GM12878 (cell line): Measurements from ENCODE around the gene SORCS2. TPM values are rescaled to one million over a fixed set of nuclear protein-coding genes. Genes with fewer than 3 reads are reported as not detected.

ENCODE experiments used
- ATAC-seq: fragments of 200-7000 bp; cut with Tn5 transposase; 3 replicates; pipeline ENCODE4 v1.9.1; 2020; ENCODE audit warnings: mild to moderate bottlenecking, moderate library complexity
- BruUV-seq: library from RNA; stranded (reverse); fragments of 400-500 nt; replicated peaks from 2 replicates; lab custom pipeline; 2021; lab: Mats Ljungman, UMichigan
- CTCF ChIA-PET: fragments of 300-600 bp; sonication (Branson Sonifier 250); formaldehyde crosslinking; extraction: SDS; loops from one replicate; lab custom pipeline; 2021; ENCODE audit warnings: inconsistent platforms; lab: Yijun Ruan, JAX
- POLR2A ChIA-PET: fragments of 350-600 bp; formaldehyde crosslinking; extraction: SDS; loops from one replicate; lab custom pipeline; 2021; ENCODE audit warnings: inconsistent platforms; lab: Charles Lee
- RAD21 ChIA-PET: fragments of 300-600 bp; sonication (Branson Sonifier 250); formaldehyde crosslinking; loops from one replicate; lab custom pipeline; 2023; ENCODE audit warnings: antibody characterized with exemption; ENCODE audit not compliant: unreplicated experiment; lab: Charles Lee
- SMC1A ChIA-PET: fragments of 300-600 bp; sonication (Branson Sonifier 250); formaldehyde crosslinking; loops from one replicate; lab custom pipeline; 2023; ENCODE audit not compliant: unreplicated experiment, uncharacterized antibody; lab: Charles Lee
- DNase-seq: peaks from one replicate; pipeline ENCODE4 v3.0.0-alpha.2; 2011; ENCODE audit warnings: low read depth, low spot score
- FAIRE-seq: peaks from 3 replicates; lab custom pipeline; 2011; peaks lifted over from hg19 to GRCh38; lab: Jason Lieb, UNC
- H2AFZ ChIP-seq: 2 replicates; pipeline ENCODE4 v1.6.0; 2011; ENCODE audit warnings: low read depth, low read length, control low read depth; ENCODE audit not compliant: control insufficient read depth
- H3K27ac ChIP-seq: 2 replicates; pipeline ENCODE4 v1.5.1; 2011; ENCODE audit warnings: control low read depth; ENCODE audit not compliant: control insufficient read depth, insufficient read depth
- H3K27me3 ChIP-seq, 2 experiments: replicated peaks in 1 of 2; 2 replicates each; pipeline versions ENCODE4 v1.6.0 to v1.6.1; 2011; ENCODE audit warnings: low read length in 1 of 2; ENCODE audit not compliant: control insufficient read depth in 2 of 2, insufficient read depth in 2 of 2
- H3K36me3 ChIP-seq, 2 experiments: 2 replicates each; pipeline ENCODE4 v1.5.1; 2011; ENCODE audit warnings: low read length in 1 of 2; ENCODE audit not compliant: control insufficient read depth in 2 of 2, insufficient read depth in 2 of 2
- H3K4me1 ChIP-seq: 2 replicates; pipeline ENCODE4 v1.6.1; 2011; ENCODE audit warnings: mild to moderate bottlenecking, low read length, moderate library complexity, mixed read lengths; ENCODE audit not compliant: control insufficient read depth, insufficient read depth
- H3K4me2 ChIP-seq: 2 replicates; pipeline ENCODE4 v1.6.0; 2011; ENCODE audit warnings: control low read depth; ENCODE audit not compliant: control insufficient read depth, insufficient read depth
- H3K4me3 ChIP-seq: fragments of 200-600 bp; sonication (generic); 2 replicates; pipeline ENCODE4 v1.5.1; 2016
- H3K79me2 ChIP-seq: 2 replicates; pipeline ENCODE4 v1.6.0; 2011; ENCODE audit warnings: low read length; ENCODE audit not compliant: control insufficient read depth, insufficient read depth
- H3K9ac ChIP-seq: 2 replicates; pipeline ENCODE4 v1.8.0; 2011; ENCODE audit warnings: low read length, control low read depth, mixed read lengths; ENCODE audit not compliant: control insufficient read depth, insufficient read depth
- H3K9me3 ChIP-seq: replicated peaks from 3 replicates; pipeline ENCODE4 v1.5.1; 2011; ENCODE audit warnings: mild to moderate bottlenecking, low read length; ENCODE audit not compliant: control insufficient read depth, insufficient read depth
- H4K20me1 ChIP-seq: 2 replicates; pipeline ENCODE4 v1.6.0; 2011; ENCODE audit not compliant: control insufficient read depth, insufficient read depth
- BCL3 ChIP-seq: IDR thresholded peaks from 2 replicates; pipeline ENCODE4 v1.6.1; 2011; ENCODE audit warnings: borderline replicate concordance, low read depth, mild to moderate bottlenecking, moderate library complexity, low read length; ENCODE audit not compliant: insufficient read depth, poor library complexity, severe bottlenecking
- CHD2 ChIP-seq: IDR thresholded peaks from 2 replicates; pipeline ENCODE4 v1.6.1; 2011; ENCODE audit warnings: low read depth, low read length, improper control_type of control experiment, borderline replicate concordance
- MTA2 ChIP-seq: fragments of 450-650 bp; IDR thresholded peaks from 2 replicates; pipeline ENCODE4 v1.6.1; 2016; ENCODE audit warnings: low read depth, mild to moderate bottlenecking, moderate library complexity
- NFYA ChIP-seq: IDR thresholded peaks from 2 replicates; pipeline ENCODE4 v1.6.1; 2011; ENCODE audit warnings: low read depth, mild to moderate bottlenecking, low read length, improper control_type of control experiment, borderline replicate concordance
- PAX8 ChIP-seq: fragments of 450-650 bp; IDR thresholded peaks from 2 replicates; pipeline ENCODE4 v1.6.1; 2017; ENCODE audit warnings: mild to moderate bottlenecking, moderate library complexity
- PBX3 ChIP-seq: IDR thresholded peaks from 2 replicates; pipeline ENCODE4 v1.6.1; 2011; ENCODE audit warnings: mild to moderate bottlenecking, low read depth, low read length, moderate library complexity; ENCODE audit not compliant: insufficient replicate concordance
- POLR2AphosphoS2 ChIP-seq: IDR thresholded peaks from 2 replicates; pipeline ENCODE4 v1.6.1; 2011; ENCODE audit warnings: low read depth, mild to moderate bottlenecking, low read length, improper control_type of control experiment, moderate library complexity
- RUNX3 ChIP-seq: IDR thresholded peaks from 2 replicates; pipeline ENCODE4 v1.6.1; 2012; ENCODE audit warnings: low read length, inconsistent platforms
- TCF3 ChIP-seq: IDR thresholded peaks from 2 replicates; pipeline ENCODE4 v1.6.1; 2012; ENCODE audit warnings: low read depth, mild to moderate bottlenecking, low read length, borderline replicate concordance; ENCODE audit not compliant: insufficient read depth
- whole genome bisulfite sequencing: methylation state at CpG from one replicate; pipeline ENCODE4 v1.1.6; 2016; ENCODE audit warnings: low lambda C conversion rate; ENCODE audit not compliant: insufficient replicate concordance, insufficient coverage; ENCODE audit errors: missing lambda C conversion rate; 5-methylcytosine and 5-hydroxymethylcytosine counted together
- in situ Hi-C: fragments of 300-500 bp; cut with MboI; formaldehyde crosslinking; loops from 9 replicates; pipeline ENCODE4 v1.14.3; 2018; ENCODE audit warnings: mixed read lengths
- intact Hi-C: fragments of 100-400 bp; cut with micrococcal nuclease; formaldehyde crosslinking; loops from one replicate; pipeline ENCODE4 v1.14.2; 2022; ENCODE audit not compliant: unreplicated experiment
- polyA plus RNA-seq, 11 experiments: library from polyadenylated mRNA; depleted of rRNA in 4 of 11; unstranded in 6 of 11; stranded (reverse) in 5 of 11; fragments of >200 nt; fragmentation: Nextera tagmentation in 4 of 11; fragmentation: Illumina TruSeq in 1 of 11; extraction: Ambion mirVana in 4 of 11; extraction: Trizol in 1 of 11; gene quantifications; 1 replicate in 1 of 11; 2 replicates in 10 of 11; pipeline versions ENCODE4 v1.2.1 to v1.2.3, GENCODE V29; 2011 to 2016; ENCODE audit warnings: inconsistent platforms in 2 of 11, missing spikeins in 2 of 11, low read depth in 1 of 11
- total RNA-seq, 4 experiments: library from RNA; depleted of rRNA in 3 of 4; stranded (reverse); fragments of >200 nt in 3 of 4; fragmentation: Illumina TruSeq in 1 of 4; extraction: Trizol in 1 of 4; gene quantifications; 2 replicates each; pipeline versions ENCODE4 v1.2.1 to v1.2.3, GENCODE V29; 2013 to 2021

SORCS2 gene
- total and polyA plus RNA-seq, 10 of the 15 experiments (the other 5 are each of a cell fraction or from before 2014, with no cell fraction given), result 0.01 to 0.15 (median 0.05) TPM; not detected in 5

- Histone ChIP-seq H3K27ac (no peak overlapping the region), H4K20me1 (no peaks in the 10 kb centered on the region), H3K36me3 (no peaks in the 10 kb centered on the region), H3K4me1 (no peaks in the 10 kb centered on the region), H3K27me3 (no peaks in the 10 kb centered on the region), H3K9me3 (no peaks in the 10 kb centered on the region; the same call in 2 of the 3 replicates), H2AFZ (no peak overlapping the region), H3K79me2 (no peaks in the 10 kb centered on the region), H3K9ac (no peak overlapping the region), H3K4me3 (no peak overlapping the region), H3K4me2 (no peak overlapping the region)
- in situ Hi-C loops (no loop called here), intact Hi-C loops (no loop called here)
- no TSS peak for BruUV-seq
- ChIA-PET CTCF (no interaction called here), RAD21 (no interaction called here), SMC1A (no interaction called here), POLR2A (no interaction called here)
- FAIRE-seq (peak; percentile 44), DNase-seq (no peak), ATAC-seq (no peak)
- TF ChIP-seq NFYA, result no peak
- peak; percentile 43 for TF ChIP-seq PBX3
- 31% methylated on average over 7 of the region's 7 CpGs for WGBS
These were observed 446.8 kb downstream of the SORCS2 start for GRCh38 chr4:7638984-7639789.

- H3K9ac ChIP-seq, result no peak overlapping the region
- H3K4me2 ChIP-seq, result no peak overlapping the region
- no peak overlapping the region for H3K4me3 ChIP-seq
- no peak for ATAC-seq
- no peaks in the 10 kb centered on the region for H4K20me1 ChIP-seq
- ChIA-PET SMC1A (no interaction called here), POLR2A (no interaction called here), RAD21 (no interaction called here), CTCF (no interaction called here)
- no peaks in the 10 kb centered on the region; the same call in 2 of the 3 replicates for H3K9me3 ChIP-seq
- FAIRE-seq, result no peak
- intact Hi-C loops, result no loop called here
- no TSS peak for BruUV-seq
- 49% methylated on average over 6 of the region's 6 CpGs for WGBS
- no peak overlapping the region for H2AFZ ChIP-seq
- H3K79me2 ChIP-seq, result no peaks in the 10 kb centered on the region
- no peak for DNase-seq
- H3K36me3 ChIP-seq, result no peaks in the 10 kb centered on the region
- no peaks in the 10 kb centered on the region for H3K27me3 ChIP-seq
- in situ Hi-C loops, result no loop called here
- no peaks in the 10 kb centered on the region for H3K4me1 ChIP-seq
- no peak overlapping the region for H3K27ac ChIP-seq
- TF ChIP-seq PAX8 (no peak), CHD2 (no peak), MTA2 (no peak), POLR2AphosphoS2 (no peak), TCF3 (peak; percentile 37; the same call in 1 of the 2 replicates), RUNX3 (no peak), BCL3 (peak; percentile 71), PBX3 (no peak)
These were observed 447.8 kb downstream of the SORCS2 start for GRCh38 chr4:7640136-7640535.
